GM19467 (cell line): ENCODE data around the gene TRAP1.

ENCODE experiments used
- ATAC-seq: cut with Tn5 transposase; IDR thresholded peaks from one replicate; pipeline ENCODE4 v1.9.1; 2021; ENCODE audit warnings: mild to moderate bottlenecking, moderate library complexity; ENCODE audit not compliant: unreplicated experiment

The TRAP1 gene

DNA sequence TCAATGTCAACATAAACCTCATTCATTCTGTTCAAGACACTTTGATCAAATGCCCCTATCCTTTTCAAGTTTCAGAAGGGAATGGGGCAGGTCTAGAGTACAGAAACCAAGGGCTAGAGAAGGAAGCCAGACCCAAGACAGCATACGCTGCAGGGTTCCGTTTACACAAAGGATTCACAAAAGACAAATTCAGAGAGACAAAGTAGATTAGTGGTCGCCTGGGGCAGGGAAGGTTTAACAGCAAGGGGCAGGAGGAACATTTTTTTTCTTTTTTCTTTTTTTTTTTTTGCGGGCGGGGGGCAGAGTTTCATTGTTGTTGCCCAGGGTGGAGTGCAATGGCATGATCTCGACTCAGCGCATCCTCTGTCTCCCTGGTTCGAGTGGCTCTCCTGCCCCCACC is 19.9 kb upstream of the TRAP1 start:
- ATAC-seq = no peak

DNA sequence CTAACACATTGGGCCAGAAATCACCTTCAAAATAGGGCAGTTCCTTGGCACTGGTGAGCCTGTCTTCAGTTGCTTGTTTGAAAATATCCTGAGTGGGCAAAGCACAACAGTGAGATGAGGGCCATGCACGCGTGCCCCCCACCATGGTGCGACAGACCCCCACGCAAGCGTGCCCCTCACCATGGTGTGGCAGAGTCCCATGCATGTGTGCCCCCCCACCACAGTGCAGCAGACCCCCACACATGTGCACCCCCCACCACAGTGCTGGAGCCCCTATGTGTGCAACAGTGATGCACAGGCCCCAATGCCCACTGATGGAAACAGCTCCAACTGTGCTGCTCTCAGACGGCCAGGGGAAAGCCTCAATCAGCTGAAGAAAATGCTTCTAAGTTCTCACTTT is 18.8 kb upstream of the TRAP1 start:
- no peak for ATAC-seq

DNA sequence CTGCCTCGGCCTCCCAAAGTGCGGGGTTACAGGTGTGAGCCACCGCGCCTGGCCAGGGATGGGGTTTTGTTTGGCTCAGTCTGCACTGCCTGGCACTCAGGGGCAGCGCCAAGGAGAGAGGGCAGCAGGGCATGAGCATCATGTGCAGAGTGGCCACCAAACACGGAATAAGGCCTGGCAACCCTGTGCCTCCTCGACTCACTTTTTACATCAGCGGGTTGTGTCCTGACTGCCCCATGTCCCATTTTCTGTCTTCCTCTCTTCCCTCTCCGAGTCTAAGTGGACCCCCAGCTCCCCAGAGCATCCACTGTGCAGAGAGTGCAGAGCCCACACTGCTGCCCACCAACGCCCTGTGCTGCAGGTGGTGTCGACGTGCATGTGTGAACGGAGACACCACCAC is 18.2 kb upstream of the TRAP1 start:
- no peak for ATAC-seq

DNA sequence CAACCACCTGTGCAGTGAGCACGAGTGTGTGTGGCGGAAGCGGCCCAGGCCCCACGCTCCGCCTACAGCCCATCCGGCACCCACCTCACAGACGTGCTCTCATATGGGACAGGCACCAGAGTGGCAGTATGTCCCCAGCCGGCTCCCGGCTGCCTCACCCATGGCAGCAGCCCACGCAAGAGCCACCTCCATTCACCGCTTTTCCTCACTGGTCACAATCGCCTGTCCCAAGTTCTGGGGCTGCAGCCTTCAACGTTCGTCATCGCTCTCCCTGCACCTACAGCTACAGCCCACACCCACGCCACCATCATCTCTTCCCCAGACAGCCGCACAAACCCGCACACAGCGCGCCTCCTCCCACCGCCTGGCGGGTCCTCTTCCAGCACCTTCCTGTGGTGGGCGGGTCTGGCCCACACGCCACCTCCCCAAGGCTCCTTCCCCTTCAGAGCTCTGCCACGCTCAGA is 17.5 kb upstream of the TRAP1 start:
- ATAC-seq = no peak

DNA sequence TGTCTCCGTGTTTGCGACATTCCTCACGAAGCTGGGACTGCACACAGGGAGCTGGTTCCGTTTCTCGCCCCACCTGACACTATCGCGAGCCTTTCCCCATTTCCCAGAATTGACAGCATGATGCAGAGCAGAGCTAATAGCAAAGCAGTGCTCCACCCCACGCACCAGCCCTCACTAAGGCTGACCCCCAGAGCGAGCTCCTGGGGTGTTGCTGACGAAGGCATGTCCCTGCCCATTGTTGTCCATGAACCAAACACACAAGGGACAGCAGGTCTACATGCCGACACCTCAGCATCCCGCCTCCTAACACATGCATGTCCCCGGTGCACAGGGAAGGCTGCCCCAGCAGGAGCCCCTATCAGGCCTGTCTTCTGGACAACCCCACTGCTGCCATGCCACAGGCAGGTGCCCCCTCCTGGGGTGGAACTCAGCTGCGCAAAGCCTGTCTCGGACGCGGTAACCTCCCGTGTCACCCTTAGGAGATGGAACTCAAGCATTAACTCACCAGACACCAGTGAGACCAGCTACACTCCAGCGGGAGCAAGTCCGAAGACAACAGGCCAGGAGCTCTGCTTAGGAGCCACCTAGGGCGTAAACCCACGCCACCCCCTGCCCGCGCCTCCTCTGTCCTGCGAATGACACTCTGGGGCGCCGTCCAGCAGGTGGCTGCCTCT is 16.9 kb upstream of the TRAP1 start:
- ATAC-seq = no peak

DNA sequence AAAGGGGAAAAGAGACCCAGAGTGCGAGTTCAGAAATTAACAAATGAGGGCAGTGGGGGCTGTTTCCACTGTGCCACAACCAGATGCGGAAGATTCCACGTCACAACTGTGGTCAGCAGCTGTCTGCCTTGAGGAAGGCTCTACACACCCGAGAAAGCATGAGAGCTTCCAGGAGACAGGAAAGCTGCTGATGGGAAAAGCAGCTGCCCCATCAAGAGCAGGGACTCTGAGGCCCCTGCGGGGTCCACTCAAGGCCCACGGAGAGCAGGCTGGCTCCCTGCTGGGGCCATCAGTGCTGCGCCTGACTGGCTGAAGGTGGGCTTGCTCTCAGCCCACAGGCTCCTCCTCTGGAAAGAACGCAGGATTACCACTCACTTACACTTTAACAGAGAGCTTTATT is 14.8 kb upstream of the TRAP1 start:
- no peak for ATAC-seq

GRCh38 chr16:3731126-3731935 is 14.0 kb upstream of the TRAP1 start:
- ATAC-seq = no peak

DNA sequence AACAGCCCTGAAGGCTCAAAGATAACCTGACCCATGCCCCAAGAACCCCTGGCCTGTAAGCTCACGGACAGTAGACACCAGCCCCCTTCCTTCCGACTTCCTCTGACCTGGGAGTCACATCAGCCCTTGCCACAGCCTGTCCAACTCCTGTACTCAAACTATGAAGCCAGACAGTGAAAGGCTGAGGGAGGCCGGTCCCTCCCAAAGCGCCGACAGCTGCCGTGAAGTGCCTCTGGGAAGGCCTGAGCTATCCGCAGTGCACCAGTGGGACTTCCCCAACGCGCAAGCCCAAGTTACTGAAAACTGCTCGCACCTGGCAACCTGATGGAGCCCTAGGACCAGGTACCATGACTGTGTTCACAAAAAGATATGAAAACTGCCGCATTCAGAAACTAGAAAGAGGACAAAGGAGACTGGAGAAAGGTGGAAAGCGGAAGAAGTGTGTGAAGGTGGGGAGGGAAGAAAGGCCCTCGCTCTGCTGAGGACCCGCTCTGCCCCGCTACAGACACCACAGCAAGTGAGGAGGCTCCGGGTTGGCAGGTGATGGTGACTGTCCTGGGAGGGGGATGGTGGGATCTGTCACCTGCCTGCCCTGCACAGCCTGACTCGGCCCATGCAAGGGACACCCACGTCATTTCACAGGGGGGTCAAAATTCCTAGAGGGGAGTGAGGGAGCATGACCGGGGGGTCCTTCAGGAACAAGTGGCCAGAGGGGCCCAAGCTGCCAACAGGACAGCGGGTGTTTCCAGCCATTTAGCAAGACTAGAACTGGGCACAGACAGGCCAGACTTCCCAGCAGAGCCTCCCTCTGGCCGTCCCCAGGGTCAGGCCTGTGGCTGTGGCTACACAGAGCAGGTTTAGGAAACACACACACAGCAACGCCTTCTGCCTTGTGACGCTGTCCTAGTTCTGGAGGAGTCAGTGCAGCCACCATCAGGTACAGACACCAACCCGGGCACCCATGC is 13.1 kb upstream of the TRAP1 start:
- ATAC-seq = no peak

DNA sequence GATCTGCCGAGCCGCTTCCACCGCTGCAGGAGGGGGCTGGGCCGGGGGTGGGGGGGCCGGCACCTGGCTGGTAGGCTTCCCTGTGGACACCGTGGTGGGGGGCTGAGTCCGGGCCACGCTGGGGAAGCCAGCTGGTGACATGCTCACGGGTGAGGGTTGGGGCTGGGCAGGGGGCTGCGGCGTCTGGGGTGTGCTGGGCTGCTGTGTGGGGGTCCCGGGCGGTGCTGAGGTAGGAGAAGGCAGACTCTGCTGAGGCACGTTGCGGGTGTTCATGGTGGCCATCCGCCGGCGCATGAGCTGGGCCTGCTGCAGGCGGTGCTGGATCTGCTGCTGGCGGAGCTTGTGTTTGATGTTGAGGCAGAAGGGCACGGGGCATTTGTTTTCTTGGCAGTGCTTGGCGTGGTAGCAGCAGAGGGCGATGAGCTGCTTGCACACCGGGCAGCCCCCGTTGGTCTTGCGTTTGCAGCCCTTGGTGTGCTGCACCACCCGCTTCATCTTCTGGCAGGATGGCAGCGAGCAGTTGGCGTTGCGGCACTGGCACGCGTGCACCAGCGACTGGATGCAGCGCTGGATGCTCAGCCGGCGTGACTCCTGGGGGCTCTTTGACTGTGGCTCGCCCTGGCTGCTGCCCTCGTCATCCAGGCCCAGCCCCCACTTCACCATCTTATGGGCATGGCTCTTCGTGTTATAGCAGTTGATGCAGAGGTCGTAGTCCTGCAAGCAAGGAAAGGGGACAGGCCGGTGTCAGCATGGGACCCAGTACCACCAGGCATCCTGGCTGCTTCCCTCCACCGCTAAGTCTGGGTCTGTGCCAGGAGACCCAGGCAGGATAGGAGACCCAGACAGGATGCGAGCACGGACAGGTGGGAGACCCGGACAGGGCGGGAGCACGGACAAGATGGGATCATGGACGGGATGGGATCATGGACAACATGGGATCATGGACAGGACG is 12.1 kb upstream of the TRAP1 start:
- no peak for ATAC-seq

DNA sequence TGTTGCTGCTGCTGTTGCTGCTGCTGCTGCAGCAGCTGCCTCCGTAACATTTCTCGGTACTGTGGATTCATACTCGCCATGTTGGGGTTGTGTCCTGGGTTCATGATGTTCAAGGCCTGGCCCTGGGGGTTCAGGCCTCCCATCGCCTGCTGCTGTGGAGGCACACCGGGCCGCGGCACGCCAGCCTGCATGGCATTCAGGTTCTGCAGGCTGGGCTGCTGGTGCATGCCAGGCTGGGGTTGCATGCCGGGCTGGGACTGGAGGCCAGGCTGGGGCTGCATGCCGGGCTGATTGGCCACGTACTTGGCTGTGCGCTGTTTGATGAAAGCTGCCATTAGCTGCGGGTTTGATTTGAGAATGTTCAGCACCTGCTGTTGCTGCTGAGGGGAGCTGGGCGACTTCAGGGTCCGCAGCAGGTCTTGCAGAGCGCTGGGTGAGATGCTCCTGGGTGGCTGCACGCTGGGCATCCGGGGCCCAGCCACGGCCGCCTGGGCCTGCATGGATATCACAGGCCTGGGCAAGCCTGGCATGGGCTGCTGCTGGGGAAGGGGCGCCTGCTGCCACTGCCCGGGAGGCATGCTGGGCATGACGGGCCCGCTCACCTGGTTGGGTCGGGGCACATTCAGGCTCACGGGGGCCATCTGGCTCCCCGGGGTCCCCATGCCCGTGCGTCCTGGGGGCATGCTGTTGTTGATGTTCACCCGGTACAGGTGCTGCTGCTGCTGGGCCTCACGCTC is 11.3 kb upstream of the TRAP1 start:
- no peak for ATAC-seq

DNA sequence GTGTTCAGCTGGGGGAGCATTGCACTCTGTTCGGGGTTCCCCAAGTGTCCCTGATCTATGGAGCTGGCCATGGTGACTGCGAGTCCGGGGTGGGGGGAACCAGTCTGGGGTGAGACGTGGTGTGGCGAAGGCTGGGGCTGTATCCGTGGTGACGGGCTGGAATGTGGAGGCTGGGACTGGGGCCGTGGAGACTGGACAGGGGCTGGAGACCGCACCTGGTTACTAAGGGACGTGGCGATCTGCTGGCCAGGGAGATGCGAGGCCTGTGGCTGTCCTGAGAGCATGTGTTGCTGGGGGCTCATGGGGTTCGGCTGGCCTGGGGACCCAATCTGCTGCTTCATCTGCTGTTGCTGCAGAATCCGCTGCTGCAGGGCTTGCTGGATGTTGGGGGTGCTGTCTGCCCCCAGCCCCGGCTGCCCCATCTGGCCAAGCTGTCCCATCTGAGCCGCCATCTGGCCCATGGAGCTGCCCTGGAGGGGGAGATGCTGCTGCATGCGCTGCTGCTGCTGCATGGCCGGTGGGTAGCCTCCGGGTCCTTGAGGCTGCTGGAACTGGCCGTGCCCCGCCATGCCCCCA is 10.6 kb upstream of the TRAP1 start:
- no peak for ATAC-seq

GRCh38 chr16:3726021-3726687 is 8.8 kb upstream of the TRAP1 start:
- ATAC-seq = no peak

- no peak for ATAC-seq
Observed at GRCh38 chr16:3725276-3725675, 8.0 kb upstream of the TRAP1 start.

DNA sequence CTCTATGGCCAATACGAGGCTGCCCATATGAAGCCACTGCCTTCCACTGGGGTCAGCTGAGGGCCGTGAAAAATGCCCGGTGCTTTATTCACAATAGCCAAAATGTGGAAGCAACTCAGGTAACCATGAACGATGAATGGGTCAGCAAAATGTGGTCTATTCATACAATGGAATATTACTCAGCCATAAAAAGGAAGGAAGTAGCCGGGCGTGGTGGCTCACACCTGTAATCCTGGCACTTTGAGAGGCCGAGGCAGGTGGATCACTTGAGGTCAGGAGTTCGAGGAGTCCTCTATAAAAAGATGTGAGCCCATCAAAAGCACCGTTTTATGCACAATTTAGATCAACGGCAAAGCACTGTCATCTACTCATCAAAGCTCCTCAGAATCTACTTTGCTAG is 5.2 kb upstream of the TRAP1 start:
- ATAC-seq = no peak

- ATAC-seq = no peak
Observed at GRCh38 chr16:3720418-3720817, 3.1 kb upstream of the TRAP1 start.

- ATAC-seq = no peak
Observed at GRCh38 chr16:3718628-3719027, 1.3 kb upstream of the TRAP1 start.

GRCh38 chr16:3718019-3718391 is 681 bp upstream of the TRAP1 start:
- ATAC-seq = no peak

DNA sequence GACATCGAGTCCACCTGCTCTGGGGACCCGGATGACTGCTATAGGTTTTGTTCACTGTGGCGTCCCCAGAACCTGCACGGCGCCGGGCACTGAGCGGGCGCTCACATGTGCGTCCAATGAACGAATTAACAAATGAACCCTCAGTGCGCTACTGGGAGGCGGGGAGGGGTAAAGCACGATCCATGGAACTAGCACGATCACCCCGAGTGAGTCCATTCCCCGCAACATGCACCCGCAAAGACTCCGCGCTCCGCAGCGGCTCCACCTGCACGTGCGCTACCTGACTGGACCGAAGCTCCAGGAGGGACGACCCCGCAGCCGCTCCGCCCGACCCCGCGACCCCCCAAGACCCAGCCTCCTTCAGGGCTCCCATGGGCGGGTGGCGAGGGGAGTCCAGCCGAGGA is 491 bp downstream of the TRAP1 start:
- ATAC-seq = no peak

DNA sequence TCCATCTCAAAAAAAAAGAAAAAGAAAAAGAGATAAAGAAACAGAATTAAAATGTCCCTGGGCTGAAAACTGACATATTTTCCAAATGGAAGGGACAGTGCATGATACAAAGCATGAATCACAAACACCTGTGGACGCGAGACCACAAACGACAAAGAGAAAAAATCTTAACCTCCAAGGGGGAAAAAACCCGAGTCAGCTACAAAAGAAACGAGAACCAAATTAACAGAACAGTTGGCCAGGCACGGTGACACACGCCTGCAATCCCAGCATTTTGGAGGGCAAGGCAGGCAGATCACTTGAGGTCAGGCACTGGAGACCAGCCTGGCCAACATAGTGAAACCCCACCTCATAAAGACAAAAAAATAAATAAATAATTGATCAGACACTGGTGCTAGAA is 1.9 kb downstream of the TRAP1 start:
- no peak for ATAC-seq
